GM12878 (cell line): ENCODE data around the gene LIN28B. TPM values are rescaled to one million over a fixed set of nuclear protein-coding genes. Genes with fewer than 3 reads are reported as not detected.

ENCODE experiments used
- ATAC-seq: fragments of 200-7000 bp; cut with Tn5 transposase; 3 replicates; pipeline ENCODE4 v1.9.1; 2020; ENCODE audit warnings: mild to moderate bottlenecking, moderate library complexity
- BruUV-seq: library from RNA; stranded (reverse); fragments of 400-500 nt; replicated peaks from 2 replicates; lab custom pipeline; 2021; lab: Mats Ljungman, UMichigan
- CTCF ChIA-PET: fragments of 300-600 bp; sonication (Branson Sonifier 250); formaldehyde crosslinking; extraction: SDS; loops from one replicate; lab custom pipeline; 2021; ENCODE audit warnings: inconsistent platforms; lab: Yijun Ruan, JAX
- POLR2A ChIA-PET: fragments of 350-600 bp; formaldehyde crosslinking; extraction: SDS; loops from one replicate; lab custom pipeline; 2021; ENCODE audit warnings: inconsistent platforms; lab: Charles Lee
- RAD21 ChIA-PET: fragments of 300-600 bp; sonication (Branson Sonifier 250); formaldehyde crosslinking; loops from one replicate; lab custom pipeline; 2023; ENCODE audit warnings: antibody characterized with exemption; ENCODE audit not compliant: unreplicated experiment; lab: Charles Lee
- SMC1A ChIA-PET: fragments of 300-600 bp; sonication (Branson Sonifier 250); formaldehyde crosslinking; loops from one replicate; lab custom pipeline; 2023; ENCODE audit not compliant: unreplicated experiment, uncharacterized antibody; lab: Charles Lee
- DNase-seq: peaks from one replicate; pipeline ENCODE4 v3.0.0-alpha.2; 2011; ENCODE audit warnings: low read depth, low spot score
- FAIRE-seq: peaks from 3 replicates; lab custom pipeline; 2011; peaks lifted over from hg19 to GRCh38; lab: Jason Lieb, UNC
- H2AFZ ChIP-seq: 2 replicates; pipeline ENCODE4 v1.6.0; 2011; ENCODE audit warnings: low read depth, low read length, control low read depth; ENCODE audit not compliant: control insufficient read depth
- H3K27ac ChIP-seq: 2 replicates; pipeline ENCODE4 v1.5.1; 2011; ENCODE audit warnings: control low read depth; ENCODE audit not compliant: control insufficient read depth, insufficient read depth
- H3K27me3 ChIP-seq, 2 experiments: replicated peaks in 1 of 2; 2 replicates each; pipeline versions ENCODE4 v1.6.0 to v1.6.1; 2011; ENCODE audit warnings: low read length in 1 of 2; ENCODE audit not compliant: control insufficient read depth in 2 of 2, insufficient read depth in 2 of 2
- H3K36me3 ChIP-seq, 2 experiments: 2 replicates each; pipeline ENCODE4 v1.5.1; 2011; ENCODE audit warnings: low read length in 1 of 2; ENCODE audit not compliant: control insufficient read depth in 2 of 2, insufficient read depth in 2 of 2
- H3K4me1 ChIP-seq: 2 replicates; pipeline ENCODE4 v1.6.1; 2011; ENCODE audit warnings: mild to moderate bottlenecking, low read length, moderate library complexity, mixed read lengths; ENCODE audit not compliant: control insufficient read depth, insufficient read depth
- H3K4me2 ChIP-seq: 2 replicates; pipeline ENCODE4 v1.6.0; 2011; ENCODE audit warnings: control low read depth; ENCODE audit not compliant: control insufficient read depth, insufficient read depth
- H3K4me3 ChIP-seq: fragments of 200-600 bp; sonication (generic); 2 replicates; pipeline ENCODE4 v1.5.1; 2016
- H3K79me2 ChIP-seq: 2 replicates; pipeline ENCODE4 v1.6.0; 2011; ENCODE audit warnings: low read length; ENCODE audit not compliant: control insufficient read depth, insufficient read depth
- H3K9ac ChIP-seq: 2 replicates; pipeline ENCODE4 v1.8.0; 2011; ENCODE audit warnings: low read length, control low read depth, mixed read lengths; ENCODE audit not compliant: control insufficient read depth, insufficient read depth
- H3K9me3 ChIP-seq: replicated peaks from 3 replicates; pipeline ENCODE4 v1.5.1; 2011; ENCODE audit warnings: mild to moderate bottlenecking, low read length; ENCODE audit not compliant: control insufficient read depth, insufficient read depth
- H4K20me1 ChIP-seq: 2 replicates; pipeline ENCODE4 v1.6.0; 2011; ENCODE audit not compliant: control insufficient read depth, insufficient read depth
- BACH1 ChIP-seq: fragments of 450-650 bp; IDR thresholded peaks from 2 replicates; pipeline ENCODE4 v1.6.1; 2017; ENCODE audit warnings: mild to moderate bottlenecking, borderline replicate concordance
- BCL11A ChIP-seq: IDR thresholded peaks from 2 replicates; pipeline ENCODE4 v1.6.1; 2011; ENCODE audit warnings: low read depth, low read length
- HCFC1 ChIP-seq: fragments of 150-350 bp; IDR thresholded peaks from 2 replicates; pipeline ENCODE4 v1.6.1; 2014; ENCODE audit warnings: low read length
- HDAC6 ChIP-seq: fragments of 200-600 bp; sonication (generic); IDR thresholded peaks from one replicate; pipeline ENCODE4 v1.8.0; 2017; ENCODE audit warnings: antibody characterized with exemption; ENCODE audit not compliant: unreplicated experiment
- HDGF ChIP-seq: fragments of 450-650 bp; IDR thresholded peaks from 2 replicates; pipeline ENCODE4 v1.6.1; 2016; ENCODE audit warnings: antibody characterized with exemption
- JUNB ChIP-seq: IDR thresholded peaks from 2 replicates; pipeline ENCODE4 v1.6.1; 2016; ENCODE audit warnings: antibody characterized with exemption, mild to moderate bottlenecking
- JUND ChIP-seq: IDR thresholded peaks from 2 replicates; pipeline ENCODE4 v1.6.1; 2012; ENCODE audit warnings: low read depth, mild to moderate bottlenecking, low read length, improper control_type of control experiment, moderate library complexity
- MTA2 ChIP-seq: fragments of 450-650 bp; IDR thresholded peaks from 2 replicates; pipeline ENCODE4 v1.6.1; 2016; ENCODE audit warnings: low read depth, mild to moderate bottlenecking, moderate library complexity
- RUNX3 ChIP-seq: IDR thresholded peaks from 2 replicates; pipeline ENCODE4 v1.6.1; 2012; ENCODE audit warnings: low read length, inconsistent platforms
- SMAD5 ChIP-seq: IDR thresholded peaks from 2 replicates; pipeline ENCODE4 v1.6.1; 2016; ENCODE audit warnings: antibody characterized with exemption, low read depth
- SPI1 ChIP-seq: IDR thresholded peaks from 2 replicates; pipeline ENCODE4 v1.6.1; 2011; ENCODE audit warnings: low read depth, mild to moderate bottlenecking, low read length, moderate library complexity, borderline replicate concordance; ENCODE audit not compliant: insufficient read depth
- TAF1 ChIP-seq: IDR thresholded peaks from 2 replicates; pipeline ENCODE4 v1.6.1; 2011; ENCODE audit warnings: mild to moderate bottlenecking, low read depth, low read length, borderline replicate concordance
- TARDBP ChIP-seq: IDR thresholded peaks from 2 replicates; pipeline ENCODE4 v1.6.1; 2016; ENCODE audit warnings: borderline replicate concordance
- ZBED1 ChIP-seq: IDR thresholded peaks from 2 replicates; pipeline ENCODE4 v1.6.1; 2016; ENCODE audit warnings: borderline replicate concordance
- ZNF274 ChIP-seq: IDR thresholded peaks from one replicate; pipeline ENCODE4 v1.8.0; 2011; ENCODE audit not compliant: insufficient read length, insufficient read depth
- WGBS: methylation state at CpG from one replicate; pipeline ENCODE4 v1.1.6; 2016; ENCODE audit warnings: low lambda C conversion rate; ENCODE audit not compliant: insufficient replicate concordance, insufficient coverage; ENCODE audit errors: missing lambda C conversion rate; 5-methylcytosine and 5-hydroxymethylcytosine counted together
- in situ Hi-C: fragments of 300-500 bp; cut with MboI; formaldehyde crosslinking; loops from 9 replicates; pipeline ENCODE4 v1.14.3; 2018; ENCODE audit warnings: mixed read lengths
- intact Hi-C: fragments of 100-400 bp; cut with micrococcal nuclease; formaldehyde crosslinking; loops from one replicate; pipeline ENCODE4 v1.14.2; 2022; ENCODE audit not compliant: unreplicated experiment
- polyA plus RNA-seq, 11 experiments: library from polyadenylated mRNA; depleted of rRNA in 4 of 11; unstranded in 6 of 11; stranded (reverse) in 5 of 11; fragments of >200 nt; fragmentation: Nextera tagmentation in 4 of 11; fragmentation: Illumina TruSeq in 1 of 11; extraction: Ambion mirVana in 4 of 11; extraction: Trizol in 1 of 11; gene quantifications; 1 replicate in 1 of 11; 2 replicates in 10 of 11; pipeline versions ENCODE4 v1.2.1 to v1.2.3, GENCODE V29; 2011 to 2016; ENCODE audit warnings: inconsistent platforms in 2 of 11, missing spikeins in 2 of 11, low read depth in 1 of 11
- total RNA-seq, 4 experiments: library from RNA; depleted of rRNA in 3 of 4; stranded (reverse); fragments of >200 nt in 3 of 4; fragmentation: Illumina TruSeq in 1 of 4; extraction: Trizol in 1 of 4; gene quantifications; 2 replicates each; pipeline versions ENCODE4 v1.2.1 to v1.2.3, GENCODE V29; 2013 to 2021
- TF ChIP-seq, protein P1 (sequence below): fragments of 450-650 bp; IDR thresholded peaks from 2 replicates; pipeline ENCODE4 v1.6.1; 2017; ENCODE audit warnings: mild to moderate bottlenecking
- TF ChIP-seq, protein P2 (sequence below): fragments of 450-650 bp; IDR thresholded peaks from 2 replicates; pipeline ENCODE4 v1.6.1; 2017; ENCODE audit warnings: mild to moderate bottlenecking, moderate library complexity

Gene LIN28B
- total and polyA plus RNA-seq, 10 of the 15 experiments (the other 5 are each of a cell fraction or from before 2014, with no cell fraction given) = 0.01 to 2.4 (median 0.09) TPM; not detected in 6

DNA sequence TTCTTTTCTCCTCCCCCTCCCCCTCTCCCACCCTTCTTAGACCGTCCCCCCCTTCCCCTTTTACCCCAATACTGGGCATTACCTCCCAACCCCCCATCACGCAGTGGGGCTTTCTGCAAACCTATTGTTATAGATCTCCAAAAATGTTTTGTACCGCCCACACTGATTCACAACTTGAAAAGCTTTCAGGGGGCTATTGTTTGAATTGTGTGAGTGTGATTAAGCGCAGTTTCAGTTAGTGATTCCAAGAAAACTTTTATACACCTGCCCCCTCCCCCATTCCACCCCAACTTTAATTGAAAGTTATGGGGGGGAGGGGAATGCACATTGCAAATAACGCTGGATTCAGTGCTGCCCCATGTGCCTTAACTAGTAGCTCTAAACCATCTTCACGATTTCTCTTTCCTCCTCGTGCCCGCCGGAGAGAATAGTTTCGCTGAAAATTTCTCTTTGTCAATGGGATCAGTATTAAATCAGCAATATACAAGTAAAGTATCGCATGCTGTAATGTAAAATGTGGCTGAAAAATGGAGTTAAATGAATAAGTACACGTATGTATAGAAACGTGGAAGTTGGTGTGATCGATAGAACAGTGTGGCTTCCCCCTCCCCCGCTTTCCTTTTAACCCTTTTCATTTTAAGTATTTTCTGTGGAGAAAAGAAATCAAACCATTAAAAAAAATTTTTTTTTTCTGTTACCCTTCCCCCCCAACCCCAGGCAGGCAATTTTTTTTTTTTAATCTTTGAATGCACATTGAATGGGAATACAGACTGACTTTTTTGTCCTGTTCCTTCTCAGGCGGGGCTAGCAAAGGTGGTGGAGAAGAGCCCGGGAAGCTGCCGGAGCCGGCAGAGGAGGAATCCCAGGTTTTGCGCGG is 632 bp downstream of the LIN28B start:
- DNase-seq = no peak
- peak; percentile 42 for ATAC-seq
- H4K20me1 ChIP-seq = no peaks in the 10 kb centered on the region
- intact Hi-C loops = no loop called here
- H3K9ac ChIP-seq = no peak overlapping the region
- no peaks in the 10 kb centered on the region for H3K4me1 ChIP-seq
- in situ Hi-C loops = no loop called here
- H3K27me3 ChIP-seq = peaks cover 1 to 13% of the 10 kb centered on the region in 2 experiments; a peak in 3 of 4 replicates
- SMC1A ChIA-PET = no interaction called here
- no peaks in the 10 kb centered on the region for H3K36me3 ChIP-seq
- CTCF ChIA-PET = interaction anchor here (1.0 kb wide), 1 partner anchor 11 kb away, joined by 3 read pairs; no protein-coding TSS in a partner anchor
- no peak for TF ChIP-seq HDGF
- TF ChIP-seq HCFC1 = no peak
- no peak for TF ChIP-seq JUNB
- TF ChIP-seq RUNX3 = no peak
- no peak for TF ChIP-seq TAF1
- no peak for TF ChIP-seq MTA2
- TF ChIP-seq ZBED1 = no peak
- TF ChIP-seq ZNF274 = no peak
- no peak for TF ChIP-seq BCL11A
- TF ChIP-seq BACH1 = no peak
- no peak for TF ChIP-seq HDAC6
- TF ChIP-seq TARDBP = no peak
- no peak for TF ChIP-seq SPI1
- no peak for TF ChIP-seq SMAD5
- TF ChIP-seq, protein P1, sequence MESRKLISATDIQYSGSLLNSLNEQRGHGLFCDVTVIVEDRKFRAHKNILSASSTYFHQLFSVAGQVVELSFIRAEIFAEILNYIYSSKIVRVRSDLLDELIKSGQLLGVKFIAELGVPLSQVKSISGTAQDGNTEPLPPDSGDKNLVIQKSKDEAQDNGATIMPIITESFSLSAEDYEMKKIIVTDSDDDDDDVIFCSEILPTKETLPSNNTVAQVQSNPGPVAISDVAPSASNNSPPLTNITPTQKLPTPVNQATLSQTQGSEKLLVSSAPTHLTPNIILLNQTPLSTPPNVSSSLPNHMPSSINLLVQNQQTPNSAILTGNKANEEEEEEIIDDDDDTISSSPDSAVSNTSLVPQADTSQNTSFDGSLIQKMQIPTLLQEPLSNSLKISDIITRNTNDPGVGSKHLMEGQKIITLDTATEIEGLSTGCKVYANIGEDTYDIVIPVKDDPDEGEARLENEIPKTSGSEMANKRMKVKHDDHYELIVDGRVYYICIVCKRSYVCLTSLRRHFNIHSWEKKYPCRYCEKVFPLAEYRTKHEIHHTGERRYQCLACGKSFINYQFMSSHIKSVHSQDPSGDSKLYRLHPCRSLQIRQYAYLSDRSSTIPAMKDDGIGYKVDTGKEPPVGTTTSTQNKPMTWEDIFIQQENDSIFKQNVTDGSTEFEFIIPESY = no peak
- TF ChIP-seq, protein P2, sequence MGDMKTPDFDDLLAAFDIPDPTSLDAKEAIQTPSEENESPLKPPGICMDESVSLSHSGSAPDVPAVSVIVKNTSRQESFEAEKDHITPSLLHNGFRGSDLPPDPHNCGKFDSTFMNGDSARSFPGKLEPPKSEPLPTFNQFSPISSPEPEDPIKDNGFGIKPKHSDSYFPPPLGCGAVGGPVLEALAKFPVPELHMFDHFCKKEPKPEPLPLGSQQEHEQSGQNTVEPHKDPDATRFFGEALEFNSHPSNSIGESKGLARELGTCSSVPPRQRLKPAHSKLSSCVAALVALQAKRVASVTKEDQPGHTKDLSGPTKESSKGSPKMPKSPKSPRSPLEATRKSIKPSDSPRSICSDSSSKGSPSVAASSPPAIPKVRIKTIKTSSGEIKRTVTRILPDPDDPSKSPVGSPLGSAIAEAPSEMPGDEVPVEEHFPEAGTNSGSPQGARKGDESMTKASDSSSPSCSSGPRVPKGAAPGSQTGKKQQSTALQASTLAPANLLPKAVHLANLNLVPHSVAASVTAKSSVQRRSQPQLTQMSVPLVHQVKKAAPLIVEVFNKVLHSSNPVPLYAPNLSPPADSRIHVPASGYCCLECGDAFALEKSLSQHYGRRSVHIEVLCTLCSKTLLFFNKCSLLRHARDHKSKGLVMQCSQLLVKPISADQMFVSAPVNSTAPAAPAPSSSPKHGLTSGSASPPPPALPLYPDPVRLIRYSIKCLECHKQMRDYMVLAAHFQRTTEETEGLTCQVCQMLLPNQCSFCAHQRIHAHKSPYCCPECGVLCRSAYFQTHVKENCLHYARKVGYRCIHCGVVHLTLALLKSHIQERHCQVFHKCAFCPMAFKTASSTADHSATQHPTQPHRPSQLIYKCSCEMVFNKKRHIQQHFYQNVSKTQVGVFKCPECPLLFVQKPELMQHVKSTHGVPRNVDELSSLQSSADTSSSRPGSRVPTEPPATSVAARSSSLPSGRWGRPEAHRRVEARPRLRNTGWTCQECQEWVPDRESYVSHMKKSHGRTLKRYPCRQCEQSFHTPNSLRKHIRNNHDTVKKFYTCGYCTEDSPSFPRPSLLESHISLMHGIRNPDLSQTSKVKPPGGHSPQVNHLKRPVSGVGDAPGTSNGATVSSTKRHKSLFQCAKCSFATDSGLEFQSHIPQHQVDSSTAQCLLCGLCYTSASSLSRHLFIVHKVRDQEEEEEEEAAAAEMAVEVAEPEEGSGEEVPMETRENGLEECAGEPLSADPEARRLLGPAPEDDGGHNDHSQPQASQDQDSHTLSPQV = no peak
- no peak for TF ChIP-seq JUND
- FAIRE-seq = no peak
- RAD21 ChIA-PET = no interaction called here
- H3K27ac ChIP-seq = no peak overlapping the region
- POLR2A ChIA-PET = no interaction called here
- no peaks in the 10 kb centered on the region for H3K79me2 ChIP-seq
- BruUV-seq = no TSS peak
- 0 out of 2 replicates have a peak overlapping the region, but pooled peaks have one; percentile 13 for H3K4me2 ChIP-seq
- no peak overlapping the region for H2AFZ ChIP-seq
- H3K4me3 ChIP-seq = no peak overlapping the region
- WGBS = 20% methylated on average over 20 of the region's 21 CpGs
- H3K9me3 ChIP-seq = no peaks in the 10 kb centered on the region; the same call in 2 of the 3 replicates
